Lower leg skin (tissue), 3 donors: ENCODE measurements around the gene SMOC2.

ENCODE experiments used
- CTCF ChIP-seq, 3 donors: fragments of 450-650 bp; IDR thresholded peaks; one replicate each; pipeline ENCODE4 v1.5.1; 2016; ENCODE audit warnings: antibody characterized with exemption in 3 of 3, mild to moderate bottlenecking in 3 of 3, moderate library complexity in 2 of 3
- POLR2A ChIP-seq, 2 donors: fragments of 450-650 bp; IDR thresholded peaks; one replicate each; pipeline ENCODE4 v1.6.1; 2016 to 2017; ENCODE audit warnings: antibody characterized with exemption in 2 of 2, mild to moderate bottlenecking in 1 of 2, moderate library complexity in 1 of 2

DNA sequence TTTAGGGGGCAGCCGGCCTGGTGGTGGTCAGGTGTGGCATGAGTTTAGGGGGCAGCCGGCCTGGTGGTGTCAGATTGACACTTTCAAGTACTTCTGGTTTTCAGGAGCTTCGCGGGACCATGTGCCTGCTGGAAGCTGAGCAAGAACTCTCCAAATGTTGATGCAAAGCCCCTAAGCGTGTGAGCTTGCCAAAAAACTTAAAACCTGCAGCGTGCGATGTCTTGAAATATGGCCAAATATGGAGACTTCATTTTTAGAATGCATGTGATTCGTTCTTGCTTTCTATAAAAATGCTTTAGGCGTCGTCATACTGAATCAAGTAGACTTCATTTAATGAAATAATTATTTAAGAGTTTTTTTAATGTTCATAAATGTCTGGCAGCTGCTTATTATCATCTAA lies 149.4 kb downstream of the SMOC2 start:
- no peak for TF ChIP-seq CTCF (IDR thresholded peaks at IDR 0.05)
- TF ChIP-seq POLR2A (IDR thresholded peaks at IDR 0.05): no peak
